Neural progenitor cell (in vitro differentiated cells): ENCODE results near the gene CLNS1A. TPM values are rescaled to one million over a fixed set of nuclear protein-coding genes. Genes with fewer than 3 reads are reported as not detected.

Experiments used
- DNase-seq: peaks from one replicate; pipeline ENCODE4 v3.0.0-alpha.2; 2016; ENCODE audit warnings: low spot score
- H2AFZ ChIP-seq: fragments of 200-600 bp; sonication (generic); replicated peaks from 2 replicates; pipeline ENCODE4 v1.6.1; 2016; ENCODE audit warnings: antibody characterized with exemption
- H3F3A ChIP-seq: fragments of 200-600 bp; sonication (generic); 2 replicates; pipeline ENCODE4 v1.6.1; 2016; ENCODE audit warnings: antibody characterized with exemption, low read depth
- H3K27ac ChIP-seq: fragments of 200-600 bp; sonication (generic); 2 replicates; pipeline ENCODE4 v1.5.1; 2016; ENCODE audit warnings: mild to moderate bottlenecking
- H3K27me3 ChIP-seq: fragments of 200-600 bp; sonication (generic); 2 replicates; pipeline ENCODE4 v1.6.1; 2016; ENCODE audit warnings: mild to moderate bottlenecking, moderate library complexity
- H3K36me3 ChIP-seq: fragments of 200-600 bp; sonication (generic); 2 replicates; pipeline ENCODE4 v1.5.1; 2016
- H3K4me1 ChIP-seq: fragments of 200-600 bp; sonication (generic); 2 replicates; pipeline ENCODE4 v1.6.1; 2016; ENCODE audit warnings: mixed run types
- H3K4me2 ChIP-seq: fragments of 200-600 bp; sonication (generic); 2 replicates; pipeline ENCODE4 v1.6.1; 2016
- H3K4me3 ChIP-seq: fragments of 200-600 bp; sonication (generic); 2 replicates; pipeline ENCODE4 v1.5.1; 2016
- H3K79me2 ChIP-seq: fragments of 200-600 bp; sonication (generic); 2 replicates; pipeline ENCODE4 v1.6.1; 2016; ENCODE audit warnings: low read depth
- H3K9ac ChIP-seq: fragments of 200-600 bp; sonication (generic); 2 replicates; pipeline ENCODE4 v1.6.1; 2016
- H3K9me3 ChIP-seq: fragments of 200-600 bp; sonication (generic); 2 replicates; pipeline ENCODE4 v1.5.1; 2016; ENCODE audit warnings: low read depth
- H4K20me1 ChIP-seq: fragments of 200-600 bp; sonication (generic); 2 replicates; pipeline ENCODE4 v1.6.1; 2016; ENCODE audit warnings: low read depth
- H3K27ac Mint-ChIP-seq: 3 replicates; pipeline ENCODE4 v1.8.0; 2021; ENCODE audit warnings: mixed read lengths
- H3K27me3 Mint-ChIP-seq: 2 replicates; pipeline ENCODE4 v1.8.0; 2022; ENCODE audit warnings: low read depth, mild to moderate bottlenecking, inconsistent platforms, moderate library complexity, mixed read lengths; ENCODE audit not compliant: insufficient read depth
- H3K36me3 Mint-ChIP-seq: 3 replicates; pipeline ENCODE4 v1.8.0; 2021; ENCODE audit warnings: mixed read lengths
- H3K4me1 Mint-ChIP-seq: 3 replicates; pipeline ENCODE4 v1.8.0; 2021; ENCODE audit warnings: mixed read lengths
- H3K4me3 Mint-ChIP-seq: 3 replicates; pipeline ENCODE4 v1.8.0; 2021; ENCODE audit warnings: mild to moderate bottlenecking, moderate library complexity, mixed read lengths
- H3K9me3 Mint-ChIP-seq: 3 replicates; pipeline ENCODE4 v1.8.0; 2020; ENCODE audit warnings: mixed read lengths
- EZH2 ChIP-seq: fragments of 200-600 bp; sonication (generic); IDR thresholded peaks from 2 replicates; pipeline ENCODE4 v1.6.1; 2017; ENCODE audit warnings: antibody characterized with exemption, mild to moderate bottlenecking, moderate library complexity
- EZH2phosphoT487 ChIP-seq: fragments of 200-600 bp; sonication (generic); IDR thresholded peaks from 2 replicates; pipeline ENCODE4 v1.6.1; 2017; ENCODE audit warnings: antibody characterized with exemption
- total RNA-seq: library from RNA; depleted of rRNA; stranded (reverse); fragments of >200 nt; gene quantifications from 2 replicates; pipeline ENCODE4 v1.2.3, GENCODE V29; 2015; ENCODE audit warnings: low replicate concordance
- TF ChIP-seq, protein P1 (sequence below): fragments of 200-600 bp; sonication (generic); IDR thresholded peaks from 2 replicates; pipeline ENCODE4 v1.5.1; 2017; ENCODE audit warnings: antibody characterized with exemption, mild to moderate bottlenecking

CLNS1A gene
- total RNA-seq, 1 donor from 2014 or later: 413 TPM

DNA sequence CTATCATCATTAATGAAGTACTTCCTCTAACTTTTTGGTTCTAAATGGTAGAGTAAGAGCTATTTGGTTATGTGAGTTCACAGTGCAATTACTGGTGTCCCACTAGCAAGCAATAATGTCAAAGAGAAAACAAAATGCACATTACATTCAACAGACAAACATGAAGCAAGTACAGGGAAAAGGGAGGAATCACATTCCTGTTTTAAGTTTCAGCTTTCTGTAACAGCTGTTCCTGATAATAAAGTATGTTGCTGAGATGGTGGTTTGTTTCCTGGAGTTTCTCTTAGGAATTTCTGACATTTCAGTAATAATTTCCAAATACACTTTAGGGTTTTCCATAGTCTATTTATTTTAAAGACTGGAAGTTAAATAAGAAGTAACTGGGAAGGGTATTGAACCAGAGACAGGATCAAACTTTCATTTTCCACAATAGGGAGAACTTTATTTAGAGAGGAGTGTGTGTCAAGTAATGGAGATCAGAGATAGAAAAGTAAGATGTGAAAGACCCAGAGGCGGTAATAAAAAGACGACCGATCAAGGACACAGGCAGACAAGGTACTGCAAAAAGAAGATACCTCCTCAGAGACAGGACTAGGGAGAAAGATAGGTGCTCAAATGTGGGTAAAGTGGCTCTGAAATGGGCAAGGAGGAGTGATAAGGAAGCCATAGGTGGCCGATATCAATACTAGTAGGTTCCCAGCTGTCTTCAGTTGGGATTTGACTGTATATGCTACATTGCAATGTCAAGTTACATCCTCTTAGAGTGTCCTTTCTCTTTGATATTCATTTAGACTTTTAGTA, 20.8 kb upstream of the CLNS1A start:
- no peaks in the 10 kb centered on the region for H3K79me2 ChIP-seq
- H3K4me1 Mint-ChIP-seq: no peaks in the 10 kb centered on the region
- no peaks in the 10 kb centered on the region for H3K36me3 ChIP-seq
- no peaks in the 10 kb centered on the region for H3K4me1 ChIP-seq
- H3K27me3 ChIP-seq: no peaks in the 10 kb centered on the region
- H3K9ac ChIP-seq: no peak overlapping the region
- no peak overlapping the region for H3K27ac ChIP-seq
- no peak for DNase-seq
- no peaks in the 10 kb centered on the region for H3K36me3 Mint-ChIP-seq
- H3K4me2 ChIP-seq: no peak overlapping the region
- H3K9me3 ChIP-seq: no peaks in the 10 kb centered on the region
- H3F3A ChIP-seq: no peaks in the 10 kb centered on the region
- no peaks in the 10 kb centered on the region for H3K27me3 Mint-ChIP-seq
- TF ChIP-seq EZH2: no peak
- no peak for TF ChIP-seq EZH2phosphoT487
- TF ChIP-seq, protein P1, sequence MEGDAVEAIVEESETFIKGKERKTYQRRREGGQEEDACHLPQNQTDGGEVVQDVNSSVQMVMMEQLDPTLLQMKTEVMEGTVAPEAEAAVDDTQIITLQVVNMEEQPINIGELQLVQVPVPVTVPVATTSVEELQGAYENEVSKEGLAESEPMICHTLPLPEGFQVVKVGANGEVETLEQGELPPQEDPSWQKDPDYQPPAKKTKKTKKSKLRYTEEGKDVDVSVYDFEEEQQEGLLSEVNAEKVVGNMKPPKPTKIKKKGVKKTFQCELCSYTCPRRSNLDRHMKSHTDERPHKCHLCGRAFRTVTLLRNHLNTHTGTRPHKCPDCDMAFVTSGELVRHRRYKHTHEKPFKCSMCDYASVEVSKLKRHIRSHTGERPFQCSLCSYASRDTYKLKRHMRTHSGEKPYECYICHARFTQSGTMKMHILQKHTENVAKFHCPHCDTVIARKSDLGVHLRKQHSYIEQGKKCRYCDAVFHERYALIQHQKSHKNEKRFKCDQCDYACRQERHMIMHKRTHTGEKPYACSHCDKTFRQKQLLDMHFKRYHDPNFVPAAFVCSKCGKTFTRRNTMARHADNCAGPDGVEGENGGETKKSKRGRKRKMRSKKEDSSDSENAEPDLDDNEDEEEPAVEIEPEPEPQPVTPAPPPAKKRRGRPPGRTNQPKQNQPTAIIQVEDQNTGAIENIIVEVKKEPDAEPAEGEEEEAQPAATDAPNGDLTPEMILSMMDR: no peak
- H3K4me3 ChIP-seq: no peak overlapping the region
- H2AFZ ChIP-seq: no peak overlapping the region
- H3K9me3 Mint-ChIP-seq: no peaks in the 10 kb centered on the region
- no peak overlapping the region for H3K27ac Mint-ChIP-seq
- H3K4me3 Mint-ChIP-seq: no peak overlapping the region
- H4K20me1 ChIP-seq: no peaks in the 10 kb centered on the region

DNA sequence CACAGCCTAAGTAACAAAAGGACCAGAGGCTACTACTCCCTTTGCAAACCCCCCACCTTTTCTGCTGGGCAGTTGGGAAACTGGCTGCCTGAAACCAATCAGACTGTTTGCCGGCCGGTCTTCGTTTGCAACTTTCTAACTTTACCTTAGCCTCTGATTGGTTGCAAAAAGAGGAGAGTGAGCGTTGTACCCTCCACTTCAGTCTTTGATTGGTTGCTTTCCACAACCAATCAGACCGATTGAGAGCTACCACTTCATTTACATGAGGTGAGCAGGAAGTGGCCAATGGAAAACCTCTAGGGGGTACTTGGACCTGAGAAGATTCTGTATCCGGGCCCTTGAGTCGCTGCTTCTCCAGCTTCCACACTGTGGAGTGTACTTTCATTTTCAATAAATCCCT, 18.8 kb upstream of the CLNS1A start:
- Histone ChIP-seq H3K9me3 (no peaks in the 10 kb centered on the region), H2AFZ (no peak overlapping the region), H3K36me3 (no peaks in the 10 kb centered on the region), H3K79me2 (no peaks in the 10 kb centered on the region), H3K27ac (no peak overlapping the region), H3F3A (no peaks in the 10 kb centered on the region), H3K4me3 (no peak overlapping the region), H4K20me1 (no peaks in the 10 kb centered on the region), H3K4me2 (no peak overlapping the region), H3K9ac (no peak overlapping the region), H3K27me3 (no peaks in the 10 kb centered on the region), H3K4me1 (no peaks in the 10 kb centered on the region)
- Mint-ChIP-seq H3K4me3 (no peak overlapping the region), H3K4me1 (no peaks in the 10 kb centered on the region), H3K9me3 (no peaks in the 10 kb centered on the region), H3K36me3 (no peaks in the 10 kb centered on the region), H3K27me3 (no peaks in the 10 kb centered on the region), H3K27ac (no peak overlapping the region)
- TF ChIP-seq EZH2: no peak
- no peak for TF ChIP-seq EZH2phosphoT487
- TF ChIP-seq, protein P1: no peak
- DNase-seq: no peak

- Histone ChIP-seq H3K9me3 (no peaks in the 10 kb centered on the region), H4K20me1 (no peaks in the 10 kb centered on the region), H3K4me1 (no peaks in the 10 kb centered on the region), H3F3A (no peaks in the 10 kb centered on the region), H3K4me3 (no peak overlapping the region), H3K4me2 (no peak overlapping the region), H3K27me3 (no peaks in the 10 kb centered on the region), H3K36me3 (no peaks in the 10 kb centered on the region), H2AFZ (no peak overlapping the region), H3K79me2 (no peaks in the 10 kb centered on the region), H3K9ac (no peak overlapping the region), H3K27ac (no peak overlapping the region)
- Mint-ChIP-seq H3K4me3 (no peak overlapping the region), H3K27ac (no peak overlapping the region), H3K36me3 (no peaks in the 10 kb centered on the region), H3K9me3 (no peaks in the 10 kb centered on the region), H3K4me1 (no peaks in the 10 kb centered on the region), H3K27me3 (no peaks in the 10 kb centered on the region)
- DNase-seq: no peak
- TF ChIP-seq EZH2 (no peak), EZH2phosphoT487 (no peak)
- TF ChIP-seq, protein P1: no peak
These were observed 17.3 kb upstream of the CLNS1A start for GRCh38 chr11:77654770-77655434.
